Stimulated activated CD4-positive, alpha-beta T cell treated with anti-CD3 and anti-CD28 coated beads, Interleukin-2, amount 100 ng/mL, for 4 hours (primary cell): ENCODE results near the gene FOLR1.
A peak's percentile ranks its signal among the peaks of the same experiment; 100 is the strongest.

Experiments used
- DNase-seq: peaks from one replicate; pipeline ENCODE4 v3.0.0-alpha.2; 2020; ENCODE audit warnings: low read depth

The FOLR1 gene

DNA sequence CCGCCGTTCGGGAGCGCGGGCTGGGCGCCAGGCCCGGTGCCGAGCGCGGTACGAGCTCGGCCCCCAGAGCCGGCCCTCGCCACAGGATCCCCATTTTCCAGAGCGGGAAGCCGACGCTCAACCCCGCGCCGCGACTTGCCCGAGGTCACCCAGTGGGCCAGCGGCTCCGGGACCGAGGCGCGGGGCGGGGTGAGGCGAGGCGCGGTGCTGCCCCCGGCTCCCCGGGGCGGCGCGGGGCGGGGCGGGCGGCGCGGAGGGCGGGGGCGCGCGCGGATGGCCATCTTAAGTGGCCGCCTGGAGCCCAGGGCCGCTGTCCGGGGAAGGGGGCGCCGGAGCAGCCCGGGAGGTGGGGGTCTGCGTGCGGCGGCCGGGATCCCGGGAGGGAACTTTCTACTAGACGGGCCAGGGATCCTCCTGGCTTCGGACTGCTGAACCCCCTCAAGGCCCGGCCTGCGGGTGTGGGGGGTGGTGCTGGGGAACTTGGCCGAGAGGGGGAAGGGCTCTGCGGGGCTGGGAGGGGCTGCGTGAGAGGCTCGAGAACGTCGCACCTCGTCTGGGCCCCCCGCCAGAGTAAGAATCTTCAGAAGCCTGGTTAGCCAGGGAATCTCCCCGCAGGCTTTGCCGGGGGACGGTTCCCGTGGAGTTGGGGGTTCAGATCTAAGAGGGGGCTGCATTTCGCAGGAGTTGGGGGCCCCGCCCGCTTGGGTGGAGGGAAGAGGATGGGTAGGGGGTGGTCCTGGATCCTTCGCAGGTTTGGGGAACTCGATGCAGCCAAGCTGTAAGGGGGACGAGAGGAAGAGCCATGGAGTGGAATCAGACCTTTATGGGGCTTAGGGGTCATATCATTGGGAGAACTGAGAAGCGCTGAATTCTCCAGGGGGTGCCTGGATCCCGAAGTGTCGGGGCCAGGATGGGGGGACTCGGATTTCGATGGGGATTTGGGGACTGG is 31.9 kb downstream of the FOLR1 start:
- peak; percentile 28 for DNase-seq

DNA sequence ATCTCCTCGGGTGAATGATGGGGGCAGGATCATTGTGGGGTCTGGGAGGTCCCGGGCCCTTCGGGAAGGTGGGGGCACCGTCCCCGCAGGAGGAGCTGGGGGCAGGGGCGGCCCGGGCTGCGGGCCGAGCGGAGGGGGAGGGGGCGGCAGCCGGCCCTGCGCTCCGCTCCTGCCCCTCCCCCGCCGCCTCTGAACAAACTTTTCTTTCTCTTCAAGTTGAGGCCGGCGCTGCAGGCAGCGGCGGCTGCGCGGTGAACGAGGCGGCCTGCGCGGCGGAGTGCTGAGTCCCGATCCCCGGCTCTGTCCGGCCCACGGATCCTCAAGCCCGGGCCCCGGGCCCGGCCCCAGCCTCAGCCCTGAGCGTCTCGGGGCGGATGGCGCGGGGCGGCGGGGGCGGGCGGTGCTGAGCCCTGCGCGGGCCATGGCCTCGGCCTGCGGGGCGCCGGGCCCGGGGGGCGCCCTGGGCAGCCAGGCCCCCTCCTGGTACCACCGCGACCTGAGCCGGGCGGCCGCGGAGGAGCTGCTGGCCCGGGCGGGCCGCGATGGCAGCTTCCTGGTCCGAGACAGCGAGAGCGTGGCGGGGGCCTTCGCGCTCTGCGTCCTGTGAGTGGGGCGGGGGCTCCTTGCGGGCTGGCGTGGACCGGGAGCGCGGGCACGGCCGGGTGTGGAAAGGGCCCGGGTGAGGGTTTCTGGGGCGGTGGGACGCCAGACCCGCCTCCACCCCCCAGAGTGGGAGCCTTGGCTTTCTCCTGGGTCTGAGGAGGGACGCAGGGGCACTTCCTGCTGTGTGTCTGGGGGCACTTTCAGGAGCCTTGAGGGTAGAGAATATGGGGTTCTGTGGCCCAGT is 32.8 kb downstream of the FOLR1 start, which contains the start of gene INPPL1:
INPPL1 (plus strand) TSS at position 204 of the 847 bp plus-strand sequence; CDS start at position 422, 218 bp downstream.
- peak; percentile 9 for DNase-seq

DNA sequence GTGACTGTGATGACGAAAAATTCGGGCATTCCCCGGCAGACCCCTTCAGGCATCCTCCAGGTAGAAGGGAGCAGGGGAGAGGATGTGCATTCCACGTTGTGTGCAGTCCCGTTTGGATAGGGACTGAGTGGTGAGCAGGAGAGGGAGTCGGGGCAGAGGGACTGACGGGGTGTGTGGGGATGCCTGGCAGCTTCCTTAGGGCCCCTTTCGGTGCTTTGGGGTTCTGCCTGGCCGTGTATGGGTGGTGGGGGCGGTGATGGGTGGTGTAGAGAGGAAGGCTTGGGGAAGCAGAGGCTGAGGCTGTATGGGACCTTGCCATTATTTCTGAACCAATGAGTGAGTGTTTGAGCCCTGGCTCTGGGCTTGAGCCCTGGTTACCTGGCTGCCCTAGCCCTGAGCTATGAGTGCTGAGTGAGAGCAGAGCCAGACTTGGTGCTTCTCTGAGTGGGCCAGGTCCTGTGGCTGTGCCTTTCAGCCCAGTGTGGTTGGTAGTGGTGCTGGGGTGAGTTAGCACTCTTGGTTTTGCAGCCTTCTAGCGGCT is 33.5 kb downstream of the FOLR1 start:
- DNase-seq: no peak

DNA sequence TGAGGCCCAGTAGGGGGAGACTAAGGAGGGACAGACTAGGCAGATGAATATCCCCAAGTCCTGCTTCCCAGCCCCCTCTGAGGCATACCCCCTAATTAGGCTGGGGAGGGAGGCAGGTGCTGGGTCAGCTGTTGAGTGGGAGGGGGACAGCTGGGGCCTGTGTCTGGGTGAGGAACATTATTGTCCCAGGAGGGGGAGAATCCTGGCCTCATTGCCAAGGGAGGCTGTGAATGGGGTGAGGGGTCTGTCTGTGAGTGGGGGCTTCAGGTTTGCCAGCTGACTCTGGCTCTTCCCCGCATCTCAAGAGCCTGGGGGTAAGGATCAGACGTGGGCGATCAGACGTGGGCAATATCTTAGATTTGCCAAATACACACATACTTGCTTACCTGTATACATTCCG is 34.8 kb downstream of the FOLR1 start:
- DNase-seq: no peak

DNA sequence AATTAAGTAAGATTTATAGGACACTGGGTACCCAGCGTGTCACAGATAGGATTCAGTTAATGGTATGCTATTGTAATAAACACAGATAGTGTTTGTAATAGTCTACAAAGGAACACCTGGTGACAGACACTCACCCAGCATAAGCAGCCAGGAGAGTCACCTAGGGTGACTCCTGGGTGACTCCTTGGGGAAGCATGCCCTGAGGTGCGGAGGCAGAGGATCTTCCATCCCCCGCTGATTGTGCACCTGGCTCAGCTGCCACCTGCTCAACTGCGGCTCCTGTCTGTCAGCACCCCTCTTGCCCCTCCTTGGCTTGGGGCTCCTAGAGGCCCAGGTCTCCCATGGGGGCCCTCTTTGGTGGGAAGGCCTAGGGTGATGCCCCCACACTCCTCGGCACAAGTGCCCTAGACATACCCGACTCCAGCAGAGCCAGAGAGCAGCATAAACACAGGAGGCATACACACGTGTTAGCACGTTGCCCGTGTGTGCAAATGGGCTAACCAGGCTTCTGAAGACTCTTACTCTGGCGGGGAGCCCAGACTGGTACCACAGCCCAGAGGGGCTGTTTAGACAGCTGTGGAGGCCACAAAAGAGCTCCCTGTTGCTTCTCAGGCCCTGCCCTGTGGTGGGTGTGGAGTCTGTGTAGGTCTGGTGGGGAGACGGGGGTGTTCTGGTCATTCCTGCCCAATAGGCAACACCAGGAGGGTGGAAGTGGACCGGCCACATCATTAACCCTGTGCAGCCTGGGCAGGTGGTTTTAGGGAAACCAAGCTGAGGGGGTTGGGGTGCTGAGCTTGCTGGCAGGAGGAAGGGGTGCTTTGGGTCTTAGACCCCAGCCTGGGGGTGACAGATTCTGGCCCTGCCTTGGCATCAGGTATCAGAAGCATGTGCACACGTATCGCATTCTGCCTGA is 35.6 kb downstream of the FOLR1 start:
- no peak for DNase-seq

DNA sequence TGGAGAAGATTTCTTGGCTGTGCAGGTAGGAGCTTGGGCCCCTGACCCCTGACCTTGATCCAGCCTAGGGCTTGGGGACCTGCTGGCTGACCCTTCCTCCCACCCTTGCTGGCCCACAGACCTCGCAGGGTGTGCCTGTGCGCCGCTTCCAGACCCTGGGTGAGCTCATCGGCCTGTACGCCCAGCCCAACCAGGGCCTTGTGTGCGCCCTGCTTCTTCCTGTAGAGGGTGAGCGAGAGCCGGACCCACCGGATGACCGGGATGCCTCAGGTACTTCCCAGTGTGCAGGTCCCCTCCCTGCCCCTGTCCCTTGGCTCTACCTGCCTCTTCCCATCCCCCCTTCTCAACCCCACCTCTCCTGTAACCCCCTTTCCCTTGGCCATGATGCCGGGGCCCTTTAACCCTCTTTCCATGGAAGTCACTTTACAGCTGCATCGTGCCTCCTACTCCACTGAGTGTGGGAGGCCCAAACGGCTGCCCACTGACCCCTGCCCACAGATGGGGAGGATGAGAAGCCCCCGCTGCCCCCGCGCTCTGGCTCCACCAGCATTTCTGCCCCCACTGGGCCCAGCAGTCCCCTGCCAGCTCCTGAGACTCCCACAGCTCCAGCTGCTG is 36.4 kb downstream of the FOLR1 start:
- DNase-seq: no peak

DNA sequence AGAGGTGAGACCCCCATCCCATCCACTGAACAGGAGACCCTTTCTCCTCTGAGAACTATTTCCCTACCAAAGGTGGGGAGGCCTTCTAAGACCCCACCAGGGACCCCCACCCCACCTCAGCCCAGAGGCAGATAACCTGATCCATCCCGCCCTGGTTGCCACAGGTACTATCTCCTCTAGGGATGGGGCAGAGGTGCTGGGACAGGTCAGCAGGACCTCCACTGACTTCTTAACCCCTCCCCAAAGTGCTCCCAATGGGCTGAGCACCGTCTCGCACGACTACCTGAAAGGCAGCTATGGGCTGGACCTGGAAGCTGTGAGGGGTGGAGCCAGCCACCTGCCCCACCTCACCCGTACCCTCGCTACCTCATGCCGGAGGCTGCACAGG is 36.9 kb downstream of the FOLR1 start:
- DNase-seq: no peak

DNA sequence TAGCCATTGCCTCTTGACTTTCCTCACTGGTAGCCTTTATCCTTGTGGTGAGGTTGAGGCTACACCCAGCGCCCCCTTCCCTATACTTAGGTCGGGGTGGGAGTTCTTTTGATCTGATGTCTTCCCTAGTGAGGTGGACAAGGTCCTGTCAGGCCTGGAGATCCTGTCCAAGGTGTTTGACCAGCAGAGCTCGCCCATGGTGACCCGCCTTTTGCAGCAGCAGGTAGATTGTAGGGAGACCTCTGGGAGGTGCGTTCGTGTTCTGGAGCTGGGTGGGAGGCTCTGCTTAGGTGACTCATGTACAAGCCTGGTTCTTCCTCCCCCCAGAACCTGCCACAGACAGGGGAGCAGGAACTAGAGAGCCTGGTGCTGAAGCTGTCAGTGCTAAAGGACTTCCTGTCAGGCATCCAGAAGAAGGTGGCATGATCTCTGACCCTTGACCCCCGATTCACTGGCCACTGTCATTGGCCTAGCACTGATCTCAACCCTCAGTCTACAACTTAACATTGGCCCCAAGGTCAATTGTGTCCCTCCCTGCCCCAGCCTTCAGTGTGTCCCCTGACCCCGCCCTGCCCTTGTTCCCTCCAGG is 37.5 kb downstream of the FOLR1 start:
- DNase-seq: no peak

DNA sequence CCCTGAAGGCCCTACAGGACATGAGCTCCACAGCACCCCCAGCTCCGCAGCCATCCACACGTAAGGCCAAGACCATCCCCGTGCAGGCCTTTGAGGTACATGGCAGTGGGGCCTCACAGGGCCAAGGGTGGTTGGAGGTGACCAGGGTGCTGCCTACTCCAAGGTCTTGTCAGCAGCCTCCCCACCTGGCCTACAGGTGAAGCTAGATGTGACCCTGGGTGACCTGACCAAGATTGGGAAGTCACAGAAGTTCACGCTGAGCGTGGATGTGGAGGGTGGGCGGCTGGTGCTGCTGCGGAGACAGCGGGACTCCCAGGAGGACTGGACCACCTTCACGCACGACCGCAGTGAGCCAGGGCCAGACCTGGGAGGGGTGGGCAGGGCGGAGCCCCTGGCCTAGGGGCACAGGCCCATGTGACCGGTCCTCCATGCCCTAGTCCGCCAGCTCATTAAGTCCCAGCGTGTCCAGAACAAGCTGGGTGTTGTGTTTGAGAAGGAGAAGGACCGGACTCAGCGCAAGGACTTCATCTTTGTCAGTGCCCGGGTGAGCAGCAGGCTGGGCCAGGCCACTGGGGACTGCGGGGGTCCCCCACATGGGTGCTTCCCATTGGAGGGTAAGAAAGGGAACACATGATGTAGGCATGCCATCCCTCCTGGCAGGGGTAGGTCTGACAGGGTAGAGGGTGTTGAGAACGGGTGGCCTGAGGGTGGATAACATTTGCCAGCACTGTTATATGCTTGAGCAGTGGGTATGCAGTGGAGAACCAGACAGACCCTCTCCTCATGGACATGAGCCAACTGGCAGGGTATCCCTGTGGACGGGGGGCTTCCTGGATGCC is 38.2 kb downstream of the FOLR1 start:
- no peak for DNase-seq

DNA sequence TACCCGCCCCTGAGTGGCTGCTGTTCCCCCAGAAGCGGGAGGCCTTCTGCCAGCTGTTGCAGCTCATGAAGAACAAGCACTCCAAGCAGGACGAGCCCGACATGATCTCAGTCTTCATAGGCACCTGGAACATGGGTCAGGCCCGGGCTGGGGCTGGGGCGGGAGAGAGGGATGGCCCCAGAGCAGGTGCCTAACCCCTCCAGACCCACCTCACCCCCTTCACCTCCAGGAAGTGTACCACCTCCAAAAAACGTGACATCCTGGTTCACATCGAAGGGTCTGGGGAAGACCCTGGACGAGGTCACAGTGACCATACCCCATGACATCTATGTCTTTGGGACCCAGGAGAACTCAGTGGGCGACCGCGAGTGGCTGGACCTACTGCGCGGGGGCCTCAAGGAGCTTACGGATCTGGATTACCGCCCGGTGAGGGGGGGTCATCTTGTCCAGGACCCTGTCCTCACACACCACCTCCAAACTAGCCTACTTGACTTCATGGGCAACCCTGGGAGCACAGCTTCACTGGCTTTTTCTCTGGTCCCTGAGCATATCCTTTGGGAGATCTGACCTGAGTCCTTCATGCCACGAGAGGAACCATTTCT is 38.9 kb downstream of the FOLR1 start:
- DNase-seq: no peak

DNA sequence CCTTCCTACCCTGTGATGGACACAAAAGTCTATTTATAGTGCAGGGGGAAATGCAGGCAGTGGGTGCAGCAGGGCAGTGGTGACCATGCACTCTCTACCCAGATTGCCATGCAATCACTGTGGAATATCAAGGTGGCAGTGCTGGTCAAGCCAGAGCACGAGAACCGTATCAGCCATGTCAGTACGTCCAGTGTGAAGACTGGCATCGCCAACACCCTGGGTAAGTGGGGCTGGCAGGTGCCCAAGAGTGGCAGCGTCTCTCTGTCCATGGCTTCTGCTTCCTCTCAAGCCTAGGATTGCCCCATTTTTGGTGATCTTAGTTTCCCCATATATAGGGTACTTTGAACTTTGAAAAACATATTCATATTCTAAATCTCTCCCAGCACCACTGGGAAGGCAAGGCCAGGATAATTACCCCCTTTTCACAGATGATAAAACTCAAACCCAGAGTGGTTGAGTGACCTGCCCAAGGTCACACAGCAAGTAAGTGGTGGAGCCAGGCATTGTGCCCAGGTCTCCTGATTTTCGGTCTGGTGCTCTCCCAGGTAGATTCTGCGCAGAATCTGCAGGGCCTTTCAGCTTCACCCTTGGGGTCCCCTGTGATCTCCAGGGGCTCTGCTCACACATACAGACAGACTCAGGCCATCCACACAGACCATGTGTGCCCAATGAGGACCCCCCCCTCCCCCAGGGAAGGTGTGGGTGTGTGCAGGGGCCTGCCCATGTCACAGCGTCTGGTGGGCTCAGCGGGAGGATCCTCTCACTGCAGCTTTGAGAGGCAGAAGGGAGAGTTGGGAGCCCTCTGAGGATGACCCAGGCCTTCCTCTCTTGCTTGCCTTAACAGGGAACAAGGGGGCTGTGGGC is 39.7 kb downstream of the FOLR1 start:
- no peak for DNase-seq

DNA sequence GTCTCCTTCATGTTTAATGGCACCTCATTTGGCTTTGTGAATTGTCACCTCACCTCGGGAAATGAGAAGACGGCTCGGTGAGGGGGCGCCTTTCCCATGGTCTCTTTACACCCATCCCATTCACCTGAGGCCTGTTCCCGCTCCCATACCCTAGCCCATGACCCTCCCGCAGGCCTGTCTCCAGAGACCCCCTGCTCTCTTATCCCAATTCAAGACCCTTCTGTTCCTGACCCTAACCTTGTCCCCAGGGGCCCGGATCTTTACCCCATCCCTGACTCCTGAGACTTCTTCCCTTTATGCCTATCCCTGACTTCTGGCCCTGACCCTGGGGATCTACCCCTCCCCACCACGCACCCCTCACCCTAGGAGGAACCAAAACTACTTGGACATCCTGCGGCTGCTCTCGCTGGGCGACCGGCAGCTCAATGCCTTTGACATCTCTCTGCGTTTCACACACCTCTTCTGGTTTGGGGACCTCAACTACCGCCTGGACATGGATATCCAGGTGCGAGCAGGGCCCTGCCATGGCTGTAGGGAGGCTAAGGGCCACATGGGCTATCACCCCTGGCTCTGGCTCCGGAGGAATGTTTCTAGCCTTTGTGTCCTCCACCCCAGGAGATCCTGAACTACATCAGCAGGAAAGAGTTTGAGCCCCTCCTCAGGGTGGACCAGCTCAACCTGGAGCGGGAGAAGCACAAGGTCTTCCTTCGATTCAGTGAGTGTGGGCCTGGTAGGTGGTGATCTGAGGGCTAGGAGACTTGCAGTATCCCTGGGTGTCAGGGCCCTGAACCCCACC is 40.5 kb downstream of the FOLR1 start:
- no peak for DNase-seq

DNA sequence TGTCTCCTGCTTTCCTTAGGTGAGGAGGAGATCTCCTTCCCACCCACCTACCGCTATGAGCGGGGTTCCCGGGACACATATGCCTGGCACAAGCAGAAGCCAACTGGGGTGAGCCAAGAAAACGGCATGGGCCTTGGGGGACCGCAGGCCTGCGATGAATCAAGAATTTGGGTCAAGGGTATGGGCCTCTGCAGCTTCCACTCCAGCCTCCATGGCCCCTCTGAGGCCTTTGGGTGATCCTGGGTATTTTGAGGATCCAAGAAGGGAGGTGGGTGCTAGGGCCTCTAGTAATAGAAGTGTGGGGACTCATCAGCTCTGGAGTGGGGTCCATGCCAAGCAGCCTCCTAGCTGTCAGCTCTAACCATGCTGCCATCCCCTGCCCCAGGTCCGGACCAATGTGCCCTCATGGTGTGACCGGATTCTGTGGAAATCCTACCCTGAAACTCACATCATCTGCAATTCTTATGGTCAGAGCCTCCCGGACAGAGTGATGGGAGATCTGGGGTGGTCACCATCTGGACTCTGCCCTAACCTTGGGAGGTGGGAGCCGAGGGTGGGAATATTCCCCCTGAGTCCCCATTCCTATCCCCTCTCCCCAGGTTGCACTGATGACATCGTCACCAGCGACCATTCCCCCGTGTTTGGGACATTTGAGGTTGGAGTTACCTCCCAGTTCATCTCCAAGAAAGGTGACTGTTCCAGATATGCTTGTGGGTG is 41.3 kb downstream of the FOLR1 start:
- DNase-seq: no peak

DNA sequence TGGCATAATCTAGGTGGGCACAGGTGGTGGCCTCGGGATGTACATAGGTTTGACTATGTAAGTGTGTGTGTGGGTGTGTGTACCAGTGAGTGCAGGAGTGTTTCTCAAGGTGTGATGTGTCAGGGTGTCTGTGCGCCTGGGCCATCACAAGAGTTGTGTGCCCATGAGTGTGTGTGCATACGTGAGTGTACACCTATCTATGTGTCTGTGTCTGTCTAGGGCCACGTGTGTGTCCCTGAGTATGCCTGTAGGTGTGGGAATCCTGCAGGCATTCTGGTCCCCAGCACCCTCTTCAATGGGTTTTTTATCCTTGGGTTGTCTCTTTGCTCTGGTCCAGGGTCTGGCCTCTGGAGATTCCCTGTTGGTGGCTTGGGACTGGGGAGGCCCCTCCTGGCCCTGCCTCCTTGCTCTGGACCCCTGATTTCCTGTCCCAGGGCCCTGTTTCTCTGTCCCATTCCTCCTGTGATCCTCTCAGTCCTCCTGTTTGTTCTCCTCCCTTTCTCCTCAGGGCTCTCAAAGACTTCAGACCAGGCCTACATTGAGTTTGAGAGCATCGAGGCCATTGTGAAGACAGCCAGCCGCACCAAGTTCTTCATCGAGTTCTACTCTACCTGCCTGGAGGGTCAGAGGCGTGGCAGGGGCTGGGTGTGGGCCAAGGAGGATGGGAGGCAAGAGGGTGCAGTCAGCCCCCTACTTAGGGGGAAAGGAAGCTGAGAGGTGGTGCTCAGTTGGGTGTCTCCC is 42.0 kb downstream of the FOLR1 start:
- DNase-seq: no peak

DNA sequence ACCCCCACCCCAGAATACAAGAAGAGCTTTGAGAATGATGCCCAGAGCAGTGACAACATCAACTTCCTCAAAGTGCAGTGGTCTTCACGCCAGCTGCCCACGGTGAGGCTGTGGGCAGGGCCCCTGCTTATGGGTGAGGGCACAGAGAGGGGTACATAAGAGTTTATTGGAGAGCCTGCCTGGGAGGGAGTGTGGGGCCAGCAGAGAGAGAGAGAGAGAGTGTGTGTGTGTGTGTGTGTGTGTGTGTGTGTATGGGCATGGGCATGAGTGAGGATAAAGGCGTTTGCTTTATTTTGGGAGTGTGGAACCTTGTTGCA is 42.5 kb downstream of the FOLR1 start:
- DNase-seq: no peak

DNA sequence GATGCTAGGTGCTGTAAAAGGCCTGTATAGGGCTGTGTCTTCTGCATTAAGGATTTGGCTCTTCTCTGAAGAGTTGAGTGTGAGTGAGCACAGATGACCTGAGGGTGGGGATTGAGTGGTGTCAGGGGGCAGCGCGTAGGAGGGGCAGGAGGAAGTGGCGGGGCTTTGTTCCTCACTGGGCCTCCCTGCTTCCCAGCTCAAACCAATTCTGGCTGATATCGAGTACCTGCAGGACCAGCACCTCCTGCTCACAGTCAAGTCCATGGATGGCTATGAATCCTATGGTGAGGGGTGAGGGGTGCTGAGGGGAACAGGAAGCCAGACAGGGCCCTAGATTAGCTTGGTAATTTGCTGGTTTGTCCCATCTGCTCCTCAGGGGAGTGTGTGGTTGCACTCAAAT is 43.0 kb downstream of the FOLR1 start:
- no peak for DNase-seq
